SK-N-SH treated with all-trans-retinoic acid at 6 μM for 48 hours (cell line): ENCODE measurements around the gene CLTB.

ENCODE experiments used
- ARNTL ChIP-seq: fragments of 450-650 bp; formaldehyde crosslinking; IDR thresholded peaks from 2 replicates; pipeline ENCODE4 v1.5.0; 2020; ENCODE audit warnings: low read depth, mild to moderate bottlenecking, moderate library complexity, borderline replicate concordance
- CREB5 ChIP-seq: fragments of 250-450 bp; sonication (Bioruptor Pico); IDR thresholded peaks from 2 replicates; pipeline ENCODE4 v1.5.1; 2020; ENCODE audit warnings: low read depth, mild to moderate bottlenecking, moderate library complexity
- ESRRG ChIP-seq: fragments of 250-450 bp; sonication (Bioruptor Pico); IDR thresholded peaks from 2 replicates; pipeline ENCODE4 v1.6.1; 2021; ENCODE audit warnings: mild to moderate bottlenecking
- POU6F1 ChIP-seq: fragments of 250-450 bp; sonication (Bioruptor Pico); IDR thresholded peaks from 2 replicates; pipeline ENCODE4 v1.8.0; 2021; ENCODE audit warnings: low read depth, mild to moderate bottlenecking, moderate library complexity, borderline replicate concordance
- PPARA ChIP-seq: fragments of 250-450 bp; sonication (Bioruptor Pico); IDR thresholded peaks from 2 replicates; pipeline ENCODE4 v1.5.0; 2020; ENCODE audit warnings: mild to moderate bottlenecking, borderline replicate concordance
- ZC3H10 ChIP-seq: fragments of 250-450 bp; sonication (Bioruptor Pico); IDR thresholded peaks from 2 replicates; pipeline ENCODE4 v1.5.1; 2021; ENCODE audit warnings: mild to moderate bottlenecking, moderate library complexity
- ZFP3 ChIP-seq: fragments of 250-450 bp; sonication (Bioruptor Pico); IDR thresholded peaks from 2 replicates; pipeline ENCODE4 v1.5.0; 2020; ENCODE audit warnings: mild to moderate bottlenecking, moderate library complexity
- ZFP30 ChIP-seq: fragments of 450-650 bp; formaldehyde crosslinking; IDR thresholded peaks from 2 replicates; pipeline ENCODE4 v1.5.0; 2022; ENCODE audit warnings: mild to moderate bottlenecking, moderate library complexity
- ZNF565 ChIP-seq: fragments of 450-650 bp; formaldehyde crosslinking; conservative IDR thresholded peaks from 2 replicates; pipeline ENCODE4 v1.5.0; 2020; ENCODE audit warnings: low read depth, mild to moderate bottlenecking, moderate library complexity

- TF ChIP-seq POU6F1 (CRISPR knock-in tag) (no peak), CREB5 (CRISPR knock-in tag) (no peak), ZFP30 (CRISPR knock-in tag) (no peak), PPARA (CRISPR knock-in tag) (no peak), ESRRG (CRISPR knock-in tag) (no peak), ZFP3 (CRISPR knock-in tag) (no peak), ARNTL (CRISPR knock-in tag) (no peak), ZC3H10 (no peak), ZNF565 (CRISPR knock-in tag) (no peak)
These were observed 15.8 kb downstream of the CLTB start for GRCh38 chr5:176400382-176401156.
